HepG2 (cell line): ENCODE data around the gene EFCAB11. TPM values are rescaled to one million over a fixed set of nuclear protein-coding genes. Genes with fewer than 3 reads are reported as not detected.

Experiments used
- ATAC-seq: fragments of 200-7000 bp; cut with Tn5 transposase; 3 replicates; pipeline ENCODE4 v1.9.1; 2020; ENCODE audit warnings: mild to moderate bottlenecking, moderate library complexity
- BruUV-seq: library from RNA; stranded (reverse); fragments of 400-500 nt; replicated peaks from 2 replicates; lab custom pipeline; 2021; lab: Mats Ljungman, UMichigan
- CTCF ChIA-PET: fragments of 300-600 bp; formaldehyde crosslinking; extraction: SDS; loops from one replicate; lab custom pipeline; 2021; ENCODE audit warnings: low total read pairs, inconsistent platforms, low intra/inter-chr PET ratio; lab: Yijun Ruan, JAX
- POLR2A ChIA-PET: fragments of 350-600 bp; sonication (Branson Sonifier 250); formaldehyde crosslinking; loops from one replicate; lab custom pipeline; 2020; ENCODE audit warnings: antibody characterized with exemption, inconsistent platforms; lab: Yijun Ruan, JAX
- DNase-seq: peaks from one replicate; pipeline ENCODE4 v3.0.0-alpha.2; 2015; ENCODE audit warnings: low spot score
- FAIRE-seq: peaks from 3 replicates; lab custom pipeline; 2011; peaks lifted over from hg19 to GRCh38; lab: Jason Lieb, UNC
- H2AFZ ChIP-seq: one replicate; pipeline ENCODE4 v1.6.1; 2011; ENCODE audit warnings: low read length, inconsistent platforms
- H3K27ac ChIP-seq: fragments of 300-600 bp; 3 replicates; pipeline ENCODE4 v1.8.0; 2011; ENCODE audit warnings: mixed run types, mild to moderate bottlenecking, mixed read lengths, low read length, inconsistent platforms; ENCODE audit not compliant: insufficient read depth; ENCODE audit errors: extremely low read length
- H3K27me3 ChIP-seq, 2 experiments: fragments of 200-600 bp in 1 of 2; 2 replicates in 1 of 2; 3 replicates in 1 of 2; pipeline versions ENCODE4 v1.6.0 to v1.8.0; 2011; ENCODE audit warnings: low read length in 2 of 2, mild to moderate bottlenecking in 2 of 2, moderate library complexity in 2 of 2, inconsistent platforms in 1 of 2; ENCODE audit not compliant: insufficient read depth in 2 of 2, control insufficient read depth in 1 of 2
- H3K36me3 ChIP-seq, 2 experiments: fragments of 200-600 bp in 1 of 2; replicated peaks in 1 of 2; 2 replicates in 1 of 2; 3 replicates in 1 of 2; pipeline versions ENCODE4 v1.5.1 to v1.8.0; 2011; ENCODE audit warnings: low read length in 2 of 2, inconsistent platforms in 1 of 2; ENCODE audit not compliant: insufficient read depth in 2 of 2, control insufficient read depth in 1 of 2
- H3K4me1 ChIP-seq: 2 replicates; pipeline ENCODE4 v1.5.1; 2012; ENCODE audit warnings: low read length, inconsistent platforms; ENCODE audit not compliant: insufficient read depth
- H3K4me2 ChIP-seq: 2 replicates; pipeline ENCODE4 v1.6.0; 2011; ENCODE audit warnings: low read depth, low read length, inconsistent platforms
- H3K4me3 ChIP-seq, 3 experiments: fragments of 200-600 bp in 1 of 3; sonication (generic), shearing (Covaris generic) in 1 of 3; replicated peaks in 1 of 3; 2 replicates each; pipeline ENCODE4 v1.5.1; 2011 to 2016; ENCODE audit warnings: low read length in 3 of 3, inconsistent platforms in 2 of 3, low read depth in 2 of 3, mild to moderate bottlenecking in 2 of 3, control low read depth in 1 of 3, mixed read lengths in 1 of 3; ENCODE audit not compliant: insufficient read depth in 1 of 3
- H3K79me2 ChIP-seq: one replicate; pipeline ENCODE4 v1.6.1; 2011; ENCODE audit warnings: low read length, inconsistent platforms; ENCODE audit not compliant: insufficient read depth
- H3K9ac ChIP-seq: 2 replicates; pipeline ENCODE4 v1.6.0; 2011; ENCODE audit warnings: mild to moderate bottlenecking, low read depth, low read length, inconsistent platforms; ENCODE audit not compliant: insufficient read depth
- H3K9me3 ChIP-seq: 2 replicates; pipeline ENCODE4 v1.5.1; 2012; ENCODE audit warnings: mild to moderate bottlenecking, low read length
- H4K20me1 ChIP-seq: 2 replicates; pipeline ENCODE4 v1.6.0; 2011; ENCODE audit warnings: inconsistent platforms, mild to moderate bottlenecking, low read length, moderate library complexity; ENCODE audit not compliant: insufficient read depth
- MEIS1 ChIP-seq: sonication (generic); formaldehyde crosslinking; IDR thresholded peaks from 2 replicates; pipeline ENCODE4 v1.9.0; 2021; ENCODE audit warnings: mild to moderate bottlenecking, missing genetic modification reagents, moderate library complexity, borderline replicate concordance
- NFE2 ChIP-seq: sonication (generic); formaldehyde crosslinking; IDR thresholded peaks from 2 replicates; pipeline ENCODE4 v1.4.0; 2020; ENCODE audit warnings: missing genetic modification reagents
- NFRKB ChIP-seq: fragments of 450-650 bp; IDR thresholded peaks from 2 replicates; pipeline ENCODE4 v1.6.1; 2017
- PTBP1 ChIP-seq: fragments of 200-400 bp; formaldehyde crosslinking; IDR thresholded peaks from 2 replicates; pipeline ENCODE4 v1.6.1; 2018; ENCODE audit warnings: low read length, low read depth; ENCODE audit not compliant: poor library complexity, severe bottlenecking
- RBM22 ChIP-seq: fragments of 200-400 bp; formaldehyde crosslinking; optimal IDR thresholded peaks from 2 replicates; pipeline ENCODE3; 2017; ENCODE audit warnings: mild to moderate bottlenecking, low read length, moderate library complexity
- ZNF615 ChIP-seq: sonication (generic); formaldehyde crosslinking; IDR thresholded peaks from 2 replicates; pipeline ENCODE4 v1.5.0; 2020; ENCODE audit warnings: mild to moderate bottlenecking, missing genetic modification reagents, borderline replicate concordance
- WGBS: methylation state at CpG from one replicate; pipeline ENCODE4 v1.1.6; 2017; ENCODE audit warnings: low lambda C conversion rate; 5-methylcytosine and 5-hydroxymethylcytosine counted together
- in situ Hi-C: cut with HindIII; loops from 2 replicates; pipeline ENCODE4 v1.10.0; 2017; ENCODE audit warnings: low pct_unique_long_range_greater_than_20kb; ENCODE audit not compliant: extremely low pct_ligation_motif_present
- intact Hi-C: fragments of 100-400 bp; cut with micrococcal nuclease; formaldehyde crosslinking; loops from one replicate; pipeline ENCODE4 v1.10.0; 2022; ENCODE audit not compliant: unreplicated experiment
- polyA plus RNA-seq, 8 experiments: library from polyadenylated mRNA; depleted of rRNA in 3 of 8; stranded (reverse) in 7 of 8; unstranded in 1 of 8; fragments of >200 nt; fragmentation: Illumina TruSeq in 4 of 8; extraction: Trizol in 4 of 8; gene quantifications; 2 replicates each; pipeline versions ENCODE4 v1.2.1 to v1.2.3, GENCODE V29; 2011 to 2016; ENCODE audit warnings: low read depth in 4 of 8, missing spikeins in 1 of 8, mixed read lengths in 1 of 8; ENCODE audit not compliant: insufficient read depth in 1 of 8
- total RNA-seq, 5 experiments: library from RNA; depleted of rRNA; stranded (reverse); fragments of >200 nt; fragmentation: Illumina TruSeq; extraction: Trizol; gene quantifications; 2 replicates each; pipeline ENCODE4 v1.2.3, GENCODE V29; 2016; ENCODE audit warnings: low read depth in 1 of 5
- TF ChIP-seq, protein P1 (sequence below): sonication (generic); formaldehyde crosslinking; conservative IDR thresholded peaks from 2 replicates; pipeline ENCODE4 v1.4.0; 2020; ENCODE audit warnings: missing genetic modification reagents
- TF ChIP-seq, protein P2 (sequence below): sonication (generic); formaldehyde crosslinking; IDR thresholded peaks from 2 replicates; pipeline ENCODE4 v1.5.0; 2020; ENCODE audit warnings: missing genetic modification reagents, mild to moderate bottlenecking, borderline replicate concordance
- TF ChIP-seq, protein P3 (sequence below): sonication (generic); formaldehyde crosslinking; IDR thresholded peaks from 2 replicates; pipeline ENCODE4 v1.4.0; 2020; ENCODE audit warnings: mild to moderate bottlenecking, missing genetic modification reagents
- TF ChIP-seq, protein P4 (sequence below), 2 experiments: fragments of 450-650 bp in 1 of 2; sonication (generic) in 1 of 2; formaldehyde crosslinking; IDR thresholded peaks; 2 replicates each; pipeline versions ENCODE4 v1.5.0 to v1.8.0; 2020 to 2022; ENCODE audit warnings: mild to moderate bottlenecking in 1 of 2, missing genetic modification reagents in 1 of 2

The EFCAB11 gene
- total and polyA plus RNA-seq, 2 of the 13 experiments (the other 11 are each of a cell fraction or from before 2014, with no cell fraction given), result 8.2 to 31.5 TPM

DNA sequence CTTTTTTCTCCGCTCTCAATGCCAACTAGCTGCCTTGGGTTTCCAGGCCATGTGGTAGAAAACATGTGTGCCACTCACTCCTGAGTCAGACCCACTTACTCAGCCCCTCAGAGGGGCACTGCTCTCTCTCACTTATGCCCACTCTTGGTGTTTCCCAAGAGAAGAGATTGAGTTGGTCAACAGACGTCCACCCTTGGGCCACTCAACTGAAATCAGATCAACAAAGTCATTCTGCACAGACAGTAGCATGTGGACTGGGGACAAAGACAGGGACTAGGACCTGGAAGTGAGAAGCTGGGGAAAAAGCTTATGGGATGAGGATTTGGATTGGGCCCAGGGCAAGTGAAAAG, 161.2 kb downstream of the EFCAB11 start:
- CTCF ChIA-PET, result no interaction called here
- 97% methylated on average over 2 of the region's 2 CpGs for WGBS
- Histone ChIP-seq H3K9ac (no peak overlapping the region), H3K4me3 (no peak overlapping the region), H3K27ac (no peak overlapping the region), H3K36me3 (peaks cover 2 to 3% of the 10 kb centered on the region in 2 experiments; a peak in 1 of 5 replicates), H3K9me3 (no peaks in the 10 kb centered on the region), H3K27me3 (no peaks in the 10 kb centered on the region), H3K4me2 (no peak overlapping the region), H2AFZ (no peak overlapping the region), H4K20me1 (no peaks in the 10 kb centered on the region), H3K79me2 (no peaks in the 10 kb centered on the region), H3K4me1 (no peaks in the 10 kb centered on the region)
- DNase-seq, result no peak
- intact Hi-C loops, result no loop called here
- POLR2A ChIA-PET, result no interaction called here
- ATAC-seq, result no peak
- BruUV-seq, result no TSS peak
- FAIRE-seq, result no peak
- no peak for TF ChIP-seq PTBP1
- TF ChIP-seq NFE2 (CRISPR knock-in tag), result no peak
- TF ChIP-seq, protein P1, sequence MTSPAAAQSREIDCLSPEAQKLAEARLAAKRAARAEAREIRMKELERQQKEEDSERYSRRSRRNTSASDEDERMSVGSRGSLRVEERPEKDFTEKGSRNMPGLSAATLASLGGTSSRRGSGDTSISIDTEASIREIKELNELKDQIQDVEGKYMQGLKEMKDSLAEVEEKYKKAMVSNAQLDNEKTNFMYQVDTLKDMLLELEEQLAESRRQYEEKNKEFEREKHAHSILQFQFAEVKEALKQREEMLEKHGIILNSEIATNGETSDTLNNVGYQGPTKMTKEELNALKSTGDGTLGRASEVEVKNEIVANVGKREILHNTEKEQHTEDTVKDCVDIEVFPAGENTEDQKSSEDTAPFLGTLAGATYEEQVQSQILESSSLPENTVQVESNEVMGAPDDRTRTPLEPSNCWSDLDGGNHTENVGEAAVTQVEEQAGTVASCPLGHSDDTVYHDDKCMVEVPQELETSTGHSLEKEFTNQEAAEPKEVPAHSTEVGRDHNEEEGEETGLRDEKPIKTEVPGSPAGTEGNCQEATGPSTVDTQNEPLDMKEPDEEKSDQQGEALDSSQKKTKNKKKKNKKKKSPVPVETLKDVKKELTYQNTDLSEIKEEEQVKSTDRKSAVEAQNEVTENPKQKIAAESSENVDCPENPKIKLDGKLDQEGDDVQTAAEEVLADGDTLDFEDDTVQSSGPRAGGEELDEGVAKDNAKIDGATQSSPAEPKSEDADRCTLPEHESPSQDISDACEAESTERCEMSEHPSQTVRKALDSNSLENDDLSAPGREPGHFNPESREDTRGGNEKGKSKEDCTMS (CRISPR knock-in tag), result no peak
- no peak for TF ChIP-seq NFRKB
- TF ChIP-seq RBM22, result no peak
- TF ChIP-seq MEIS1 (CRISPR knock-in tag), result no peak
- TF ChIP-seq, protein P2, sequence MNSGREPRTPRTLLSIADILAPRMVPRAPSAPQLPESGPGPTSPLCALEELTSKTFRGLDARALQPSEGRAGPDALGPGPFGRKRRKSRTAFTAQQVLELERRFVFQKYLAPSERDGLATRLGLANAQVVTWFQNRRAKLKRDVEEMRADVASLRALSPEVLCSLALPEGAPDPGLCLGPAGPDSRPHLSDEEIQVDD (CRISPR knock-in tag), result no peak
- TF ChIP-seq, protein P3, sequence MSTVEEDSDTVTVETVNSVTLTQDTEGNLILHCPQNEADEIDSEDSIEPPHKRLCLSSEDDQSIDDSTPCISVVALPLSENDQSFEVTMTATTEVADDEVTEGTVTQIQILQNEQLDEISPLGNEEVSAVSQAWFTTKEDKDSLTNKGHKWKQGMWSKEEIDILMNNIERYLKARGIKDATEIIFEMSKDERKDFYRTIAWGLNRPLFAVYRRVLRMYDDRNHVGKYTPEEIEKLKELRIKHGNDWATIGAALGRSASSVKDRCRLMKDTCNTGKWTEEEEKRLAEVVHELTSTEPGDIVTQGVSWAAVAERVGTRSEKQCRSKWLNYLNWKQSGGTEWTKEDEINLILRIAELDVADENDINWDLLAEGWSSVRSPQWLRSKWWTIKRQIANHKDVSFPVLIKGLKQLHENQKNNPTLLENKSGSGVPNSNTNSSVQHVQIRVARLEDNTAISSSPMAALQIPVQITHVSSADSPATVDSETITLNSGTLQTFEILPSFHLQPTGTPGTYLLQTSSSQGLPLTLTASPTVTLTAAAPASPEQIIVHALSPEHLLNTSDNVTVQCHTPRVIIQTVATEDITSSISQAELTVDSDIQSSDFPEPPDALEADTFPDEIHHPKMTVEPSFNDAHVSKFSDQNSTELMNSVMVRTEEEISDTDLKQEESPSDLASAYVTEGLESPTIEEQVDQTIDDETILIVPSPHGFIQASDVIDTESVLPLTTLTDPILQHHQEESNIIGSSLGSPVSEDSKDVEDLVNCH (CRISPR knock-in tag), result no peak
- no peak for TF ChIP-seq ZNF615 (CRISPR knock-in tag)
- TF ChIP-seq, protein P4, sequence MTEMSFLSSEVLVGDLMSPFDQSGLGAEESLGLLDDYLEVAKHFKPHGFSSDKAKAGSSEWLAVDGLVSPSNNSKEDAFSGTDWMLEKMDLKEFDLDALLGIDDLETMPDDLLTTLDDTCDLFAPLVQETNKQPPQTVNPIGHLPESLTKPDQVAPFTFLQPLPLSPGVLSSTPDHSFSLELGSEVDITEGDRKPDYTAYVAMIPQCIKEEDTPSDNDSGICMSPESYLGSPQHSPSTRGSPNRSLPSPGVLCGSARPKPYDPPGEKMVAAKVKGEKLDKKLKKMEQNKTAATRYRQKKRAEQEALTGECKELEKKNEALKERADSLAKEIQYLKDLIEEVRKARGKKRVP (CRISPR knock-in tag; IDR thresholded peaks at IDR 0.05), result no peak
- in situ Hi-C loops, result no loop called here
